Lower lobe of right lung (tissue), 2 donors: ENCODE results near the gene REXO5. TPM values are rescaled to one million over a fixed set of nuclear protein-coding genes. Genes with fewer than 3 reads are reported as not detected.

Experiments
- ATAC-seq, 2 donors: fragments of 200-7000 bp; cut with Tn5 transposase; one replicate each; pipeline ENCODE4 v1.9.1; 2020 to 2022; ENCODE audit warnings: mild to moderate bottlenecking in 2 of 2, moderate library complexity in 2 of 2
- DNase-seq: peaks from one replicate; pipeline ENCODE4 v3.0.0-alpha.2; 2020
- H3K27ac ChIP-seq: fragments of 200-600 bp; one replicate; pipeline ENCODE4 v1.8.0; 2022
- H3K27me3 ChIP-seq: fragments of 200-600 bp; one replicate; pipeline ENCODE4 v1.8.0; 2022; ENCODE audit warnings: low read depth
- H3K36me3 ChIP-seq: fragments of 200-600 bp; one replicate; pipeline ENCODE4 v1.8.0; 2022; ENCODE audit warnings: mild to moderate bottlenecking
- H3K4me1 ChIP-seq: fragments of 200-600 bp; one replicate; pipeline ENCODE4 v1.8.0; 2022
- H3K4me3 ChIP-seq: fragments of 200-600 bp; one replicate; pipeline ENCODE4 v1.8.0; 2022; ENCODE audit warnings: mild to moderate bottlenecking
- H3K9me3 ChIP-seq: fragments of 200-600 bp; one replicate; pipeline ENCODE4 v1.8.0; 2022
- CTCF ChIP-seq: fragments of 200-600 bp; IDR thresholded peaks from one replicate; pipeline ENCODE4 v1.8.0; 2022; ENCODE audit warnings: antibody characterized with exemption, mild to moderate bottlenecking
- intact Hi-C: fragments of 100-400 bp; cut with DNase I; formaldehyde crosslinking; loops from one replicate; pipeline ENCODE4 v1.11.0; 2022
- total RNA-seq: library from RNA; stranded (reverse); fragmentation: NEBNext Ultra II Directional; extraction: Animal tissue kit (Norgen Biotek cat#: 25700); gene quantifications from one replicate; pipeline ENCODE4 v1.2.1, GENCODE V29; 2021
- donor health status: DM: no; HTN: yes; CAD: no; lungs with severe emphysema.

REXO5 gene
- total RNA-seq, 1 donor from 2014 or later = 4.7 TPM

GRCh38 chr16:20865420-20866131 lies 59.2 kb downstream of the REXO5 start:
- DNase-seq = no peak
- Histone ChIP-seq H3K9me3 (no peaks in the 10 kb centered on the region), H3K4me1 (peaks cover 65% of the 10 kb centered on the region), H3K36me3 (peaks cover 21% of the 10 kb centered on the region), H3K27ac (peak overlapping the region; percentile 64), H3K4me3 (no peak overlapping the region), H3K27me3 (no peaks in the 10 kb centered on the region)
- intact Hi-C loops = no loop called here
- TF ChIP-seq CTCF = no peak
- ATAC-seq = no peak

- no peak for TF ChIP-seq CTCF
- DNase-seq (no peak), ATAC-seq (peak; percentile 34 to 53)
- peaks cover 66% of the 10 kb centered on the region for H3K4me1 ChIP-seq
- H3K27me3 ChIP-seq = no peaks in the 10 kb centered on the region
- H3K4me3 ChIP-seq = no peak overlapping the region
- H3K9me3 ChIP-seq = no peaks in the 10 kb centered on the region
- peak overlapping the region; percentile 64 for H3K27ac ChIP-seq
- peaks cover 14% of the 10 kb centered on the region for H3K36me3 ChIP-seq
- intact Hi-C loops = no loop called here
Observed at GRCh38 chr16:20866145-20866772, 59.9 kb downstream of the REXO5 start.

- Histone ChIP-seq H3K4me3 (no peak overlapping the region), H3K9me3 (no peaks in the 10 kb centered on the region), H3K27ac (peak overlapping the region; percentile 64), H3K4me1 (peaks cover 67% of the 10 kb centered on the region), H3K36me3 (peaks cover 9% of the 10 kb centered on the region), H3K27me3 (no peaks in the 10 kb centered on the region)
- TF ChIP-seq CTCF = no peak
- intact Hi-C loops = no loop called here
- no peak for DNase-seq
- ATAC-seq = no peak
Observed at GRCh38 chr16:20866801-20867200, 60.5 kb downstream of the REXO5 start.

DNA sequence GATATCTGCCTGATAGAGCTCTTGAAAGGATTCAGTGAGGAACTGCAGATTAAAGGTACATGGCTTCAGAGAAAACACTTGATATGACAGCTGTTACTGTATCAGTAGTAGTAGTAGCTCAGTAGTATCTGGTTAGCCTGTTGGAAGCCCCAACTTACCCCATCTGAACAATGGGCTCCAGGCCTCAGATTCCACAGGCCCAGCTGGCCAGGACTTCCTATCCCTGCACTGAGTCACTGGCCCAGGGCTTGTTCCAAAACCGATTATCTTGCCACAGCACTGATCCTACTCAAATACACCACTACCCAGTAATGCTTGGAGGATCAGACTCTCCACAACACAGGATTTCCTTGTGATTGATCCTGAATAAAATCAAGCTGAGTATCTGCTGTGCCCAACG lies 61.3 kb downstream of the REXO5 start:
- H3K4me3 ChIP-seq = no peak overlapping the region
- TF ChIP-seq CTCF = no peak
- no peaks in the 10 kb centered on the region for H3K9me3 ChIP-seq
- ATAC-seq (no peak), DNase-seq (no peak)
- peaks cover 68% of the 10 kb centered on the region for H3K4me1 ChIP-seq
- no peak overlapping the region for H3K27ac ChIP-seq
- H3K27me3 ChIP-seq = no peaks in the 10 kb centered on the region
- peaks cover under 1% of the 10 kb centered on the region for H3K36me3 ChIP-seq
- intact Hi-C loops = no loop called here

- H3K4me3 ChIP-seq = no peak overlapping the region
- peaks cover 74% of the 10 kb centered on the region for H3K4me1 ChIP-seq
- TF ChIP-seq CTCF = no peak
- DNase-seq = peak; percentile 79
- H3K27ac ChIP-seq = peak overlapping the region; percentile 32
- no peaks in the 10 kb centered on the region for H3K36me3 ChIP-seq
- no peaks in the 10 kb centered on the region for H3K9me3 ChIP-seq
- intact Hi-C loops = no loop called here
- ATAC-seq = peak; percentile 83 to 88
- H3K27me3 ChIP-seq = no peaks in the 10 kb centered on the region
Observed at GRCh38 chr16:20868890-20869289, 62.6 kb downstream of the REXO5 start.
